HepG2 (cell line): ENCODE results near the gene LTA4H.

Experiments
- REXO4 ChIP-seq: sonication (generic); formaldehyde crosslinking; IDR thresholded peaks from 2 replicates; pipeline ENCODE4 v1.8.0; 2022; ENCODE audit warnings: missing genetic modification reagents, mild to moderate bottlenecking, borderline replicate concordance
- TF ChIP-seq, protein P1 (sequence below): IDR thresholded peaks from 2 replicates; pipeline ENCODE4 v1.6.1; 2016

DNA sequence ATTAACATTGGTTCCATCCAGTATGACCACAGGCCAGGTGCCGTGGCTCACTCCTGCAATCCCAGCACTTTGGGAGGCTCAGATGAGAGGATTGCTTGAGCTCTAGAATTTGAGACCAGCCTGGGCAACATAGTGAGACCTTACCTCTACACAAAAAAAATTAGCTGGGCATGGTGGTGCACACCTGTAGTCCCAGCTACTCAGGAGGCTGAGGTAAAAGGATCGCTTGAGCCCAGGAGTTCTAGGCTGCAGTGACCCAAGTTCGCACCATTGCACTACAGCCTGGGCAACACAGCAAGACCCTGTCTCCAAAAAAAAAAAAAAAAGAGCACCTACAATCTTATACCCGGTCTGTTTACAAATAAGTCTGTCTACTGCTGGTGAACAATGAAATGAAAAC lies 9.9 kb downstream of the LTA4H start:
- TF ChIP-seq, protein P1, sequence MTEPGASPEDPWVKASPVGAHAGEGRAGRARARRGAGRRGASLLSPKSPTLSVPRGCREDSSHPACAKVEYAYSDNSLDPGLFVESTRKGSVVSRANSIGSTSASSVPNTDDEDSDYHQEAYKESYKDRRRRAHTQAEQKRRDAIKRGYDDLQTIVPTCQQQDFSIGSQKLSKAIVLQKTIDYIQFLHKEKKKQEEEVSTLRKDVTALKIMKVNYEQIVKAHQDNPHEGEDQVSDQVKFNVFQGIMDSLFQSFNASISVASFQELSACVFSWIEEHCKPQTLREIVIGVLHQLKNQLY (CRISPR knock-in tag) = no peak
- TF ChIP-seq REXO4 (CRISPR knock-in tag) = no peak
